Superior temporal gyrus (tissue), 1 donor: Measurements from ENCODE around the gene GGTLC1.

ENCODE experiments used
- DNase-seq: peaks from one replicate; pipeline ENCODE4 v3.0.0-alpha.2; 2016; ENCODE audit errors: extremely low spot score

Gene GGTLC1

DNA sequence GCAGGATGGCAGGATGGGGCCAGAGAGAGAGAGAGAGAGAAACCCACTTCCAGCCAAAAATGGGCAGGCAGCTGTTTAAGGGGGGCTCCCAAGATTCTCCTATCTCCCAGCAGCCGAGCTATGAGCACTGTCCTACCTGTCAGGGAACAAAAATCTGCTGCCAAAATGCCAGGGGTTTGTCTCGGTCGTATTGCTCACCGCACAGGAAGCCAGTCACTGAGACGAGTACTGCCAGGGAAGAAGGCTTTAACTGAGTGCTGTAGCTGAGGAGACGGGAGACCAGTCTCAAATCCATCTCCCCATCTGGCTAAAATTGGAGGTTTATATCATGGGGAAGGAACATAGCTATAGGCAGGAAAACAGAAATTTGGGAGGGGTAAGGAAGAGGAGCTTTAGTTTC, 22.3 kb downstream of the GGTLC1 start:
- no peak for DNase-seq

DNA sequence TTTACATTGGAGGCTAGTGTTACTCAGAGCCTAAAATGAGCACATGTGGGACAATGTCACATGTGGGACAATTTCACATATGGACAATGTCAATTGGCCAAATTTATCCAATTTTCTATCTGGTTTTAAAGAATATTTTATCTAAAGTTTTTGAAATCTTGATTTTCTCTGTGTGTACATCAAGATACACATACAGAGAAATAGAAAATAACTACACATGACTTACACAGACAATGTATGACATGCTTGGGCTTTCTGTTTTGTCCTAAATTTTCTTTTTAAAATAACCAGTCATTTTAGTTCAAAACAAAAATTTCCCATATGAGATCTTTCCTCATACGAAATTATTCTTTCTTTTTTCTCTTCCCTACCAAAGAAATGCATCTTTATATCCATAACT, 24.6 kb downstream of the GGTLC1 start:
- no peak for DNase-seq

DNA sequence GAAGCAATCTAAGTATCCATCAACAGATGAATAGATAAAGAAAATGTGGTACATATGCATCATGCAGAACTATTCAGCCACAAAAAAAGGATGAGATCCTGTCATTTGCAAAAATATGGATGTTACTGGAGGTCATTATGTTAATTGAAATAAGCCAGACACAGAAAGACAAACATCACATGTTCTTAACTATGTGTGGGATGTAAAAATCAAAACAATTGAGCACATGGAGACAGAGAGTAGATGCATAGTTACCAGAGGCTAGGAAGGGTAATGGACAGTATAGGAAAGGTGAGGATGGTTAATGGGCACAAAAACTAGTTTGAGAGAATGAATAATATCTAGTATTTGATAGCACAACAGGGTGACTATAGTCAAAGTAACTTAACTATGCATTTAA, 26.3 kb downstream of the GGTLC1 start:
- DNase-seq, result no peak

DNA sequence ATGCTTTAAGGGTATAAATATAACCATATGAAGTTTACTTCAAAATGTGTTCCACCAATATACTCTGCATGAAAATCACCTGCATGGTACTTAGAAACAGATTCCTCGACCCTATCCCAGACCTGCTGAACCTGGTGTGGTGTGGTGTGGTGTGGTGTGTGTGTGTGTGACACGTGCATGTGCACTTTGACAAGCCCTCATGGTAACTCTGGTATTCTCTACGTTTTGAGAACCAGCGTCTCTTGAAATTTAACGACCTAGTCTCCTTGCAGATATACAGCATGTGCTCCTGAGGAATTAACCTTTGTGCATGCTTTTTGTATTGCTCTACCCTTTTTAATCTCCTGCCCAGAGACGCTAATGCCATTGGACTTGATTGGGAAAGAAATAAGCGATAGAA, 29.5 kb downstream of the GGTLC1 start:
- DNase-seq, result no peak

DNA sequence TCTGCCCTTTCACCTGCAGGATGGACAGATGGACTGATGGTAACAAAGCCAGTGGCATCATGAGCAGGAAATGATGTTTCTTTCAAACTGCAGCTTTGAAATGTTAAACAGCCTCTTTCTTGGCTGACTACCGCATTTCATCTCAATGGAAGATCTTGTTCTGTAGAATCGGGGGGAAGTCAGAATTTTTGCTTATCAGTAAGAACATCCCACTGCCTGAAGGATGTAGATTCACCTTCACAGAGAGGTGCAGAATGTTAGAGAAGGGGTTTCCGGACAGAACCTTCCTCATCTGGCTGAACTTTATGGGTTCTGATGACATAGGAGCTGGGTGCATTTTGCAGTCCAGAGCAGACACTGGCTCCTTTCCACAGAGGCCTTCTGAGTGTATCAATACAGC, 32.7 kb downstream of the GGTLC1 start:
- no peak for DNase-seq

DNA sequence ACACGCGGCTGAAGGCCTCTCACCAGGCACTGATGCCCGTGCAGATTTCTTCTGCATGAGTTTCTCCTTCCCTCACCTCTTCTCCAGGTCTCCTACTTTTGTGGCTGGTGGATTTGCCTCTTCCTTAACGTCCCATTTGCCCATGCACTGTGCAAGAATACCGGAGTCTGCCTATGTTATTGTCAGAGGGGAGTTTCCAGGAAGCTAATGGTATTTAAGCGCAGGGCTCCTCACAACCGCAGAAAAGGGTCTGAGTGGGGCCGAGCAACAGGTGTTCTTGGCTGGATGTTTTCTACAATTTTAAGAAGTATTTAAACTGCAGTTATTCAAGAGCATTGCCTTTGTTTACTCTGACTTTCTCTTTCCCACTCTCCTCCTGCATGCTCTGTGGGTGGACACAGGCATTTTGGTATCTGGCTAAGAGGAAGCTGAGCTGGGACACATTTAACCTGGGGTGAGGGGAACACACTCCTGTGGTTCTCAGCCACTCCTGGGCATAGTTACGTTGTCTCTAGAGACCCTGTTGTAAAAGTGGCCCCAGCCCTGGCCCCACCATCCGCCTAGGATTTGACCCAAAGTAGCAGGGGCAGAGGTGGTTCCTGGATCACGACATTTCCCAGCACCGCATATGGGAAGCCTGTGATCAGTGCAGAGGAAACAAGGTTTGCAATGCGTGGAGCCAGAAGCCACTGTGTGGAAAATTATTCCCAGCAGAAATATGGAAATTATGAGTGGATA, 34.4 kb downstream of the GGTLC1 start:
- no peak for DNase-seq

DNA sequence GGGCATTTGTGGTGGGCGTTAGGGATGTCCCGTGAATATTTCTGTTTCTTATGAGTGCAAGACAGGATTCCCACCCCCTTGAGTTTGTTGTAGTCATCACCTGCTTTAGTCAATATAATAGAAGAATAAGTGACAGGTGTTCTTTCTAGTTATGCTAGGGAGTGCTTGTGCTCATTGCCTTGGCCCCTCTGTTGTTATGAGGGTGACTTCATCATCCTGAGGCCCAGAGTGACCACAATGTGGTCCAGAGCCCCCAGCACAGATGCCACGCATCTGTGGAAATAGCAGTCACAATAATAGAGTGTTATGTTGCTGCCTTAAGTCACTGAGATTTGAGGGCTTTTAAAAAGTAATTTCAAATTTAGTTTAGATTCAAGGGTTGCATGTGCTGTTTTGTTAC, 42.4 kb downstream of the GGTLC1 start:
- DNase-seq, result no peak

DNA sequence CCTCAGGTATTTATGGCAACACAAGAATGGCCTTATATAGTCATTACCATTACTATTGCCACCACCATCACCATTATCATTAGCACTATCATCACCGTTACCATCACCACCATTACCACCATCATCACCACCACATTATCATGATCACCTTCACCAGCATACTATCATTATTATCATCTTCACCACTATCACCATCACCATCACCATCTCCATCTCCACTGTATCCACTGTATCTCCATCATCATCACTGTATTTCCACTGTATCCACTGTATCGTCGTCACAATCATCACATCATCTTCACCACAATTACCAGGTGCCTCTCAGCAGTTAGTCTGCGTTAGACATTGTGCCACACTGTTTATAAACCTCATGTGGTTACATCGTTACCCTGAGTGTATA, 45.3 kb downstream of the GGTLC1 start:
- no peak for DNase-seq

DNA sequence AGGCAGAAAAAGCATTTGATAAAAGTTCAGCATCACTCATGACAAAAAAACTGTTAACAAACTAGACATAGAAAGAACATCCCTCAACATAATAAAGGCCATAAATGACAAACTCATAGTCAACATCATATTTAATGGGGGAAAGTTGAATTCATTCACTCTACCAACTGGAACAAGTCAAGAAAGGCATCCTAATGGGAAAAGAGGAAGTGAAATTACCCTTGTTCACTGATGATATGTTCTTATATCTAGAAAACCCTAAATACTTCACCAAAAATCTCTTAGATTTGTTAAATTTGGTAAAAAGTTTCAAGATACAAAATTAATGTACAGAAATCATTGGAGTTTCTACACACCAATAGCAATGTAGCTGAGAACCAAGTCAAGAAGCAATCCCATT, 48.9 kb downstream of the GGTLC1 start:
- DNase-seq, result no peak

DNA sequence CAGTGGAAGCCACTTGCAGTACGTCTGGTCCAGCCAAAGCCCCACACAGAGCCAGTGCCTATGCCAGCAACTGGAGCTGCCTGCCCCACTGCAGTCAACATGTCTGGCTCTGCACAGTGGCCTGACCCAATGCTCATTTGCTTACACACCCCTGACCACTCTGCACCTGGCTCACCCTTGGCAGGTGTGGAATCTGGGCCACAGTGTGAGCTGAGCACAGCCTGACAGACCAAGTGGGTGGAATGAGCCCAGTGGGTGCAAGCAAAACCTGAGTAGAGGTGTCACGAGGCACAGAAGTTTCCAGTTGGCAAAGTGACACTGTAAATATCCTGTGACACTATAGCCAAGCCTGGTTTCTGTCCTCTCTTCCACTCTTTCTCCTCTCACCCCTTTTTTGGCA, 49.5 kb downstream of the GGTLC1 start:
- no peak for DNase-seq

DNA sequence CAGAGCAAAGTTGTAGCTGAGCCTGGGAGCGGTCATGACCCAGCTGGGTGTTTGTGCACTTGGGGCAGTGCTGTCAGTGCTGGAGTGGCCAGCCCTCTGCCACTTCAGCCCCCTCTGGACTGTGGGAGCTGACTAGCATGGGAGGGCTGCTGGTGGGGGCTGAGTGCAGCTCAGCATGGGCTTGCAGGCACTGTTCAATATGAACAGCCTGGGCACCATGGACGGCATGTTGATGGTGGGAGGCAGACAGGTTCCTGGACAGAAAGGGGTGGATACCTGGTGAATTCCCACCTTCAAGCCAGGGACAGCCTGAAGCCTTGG, 50.5 kb downstream of the GGTLC1 start:
- no peak for DNase-seq

DNA sequence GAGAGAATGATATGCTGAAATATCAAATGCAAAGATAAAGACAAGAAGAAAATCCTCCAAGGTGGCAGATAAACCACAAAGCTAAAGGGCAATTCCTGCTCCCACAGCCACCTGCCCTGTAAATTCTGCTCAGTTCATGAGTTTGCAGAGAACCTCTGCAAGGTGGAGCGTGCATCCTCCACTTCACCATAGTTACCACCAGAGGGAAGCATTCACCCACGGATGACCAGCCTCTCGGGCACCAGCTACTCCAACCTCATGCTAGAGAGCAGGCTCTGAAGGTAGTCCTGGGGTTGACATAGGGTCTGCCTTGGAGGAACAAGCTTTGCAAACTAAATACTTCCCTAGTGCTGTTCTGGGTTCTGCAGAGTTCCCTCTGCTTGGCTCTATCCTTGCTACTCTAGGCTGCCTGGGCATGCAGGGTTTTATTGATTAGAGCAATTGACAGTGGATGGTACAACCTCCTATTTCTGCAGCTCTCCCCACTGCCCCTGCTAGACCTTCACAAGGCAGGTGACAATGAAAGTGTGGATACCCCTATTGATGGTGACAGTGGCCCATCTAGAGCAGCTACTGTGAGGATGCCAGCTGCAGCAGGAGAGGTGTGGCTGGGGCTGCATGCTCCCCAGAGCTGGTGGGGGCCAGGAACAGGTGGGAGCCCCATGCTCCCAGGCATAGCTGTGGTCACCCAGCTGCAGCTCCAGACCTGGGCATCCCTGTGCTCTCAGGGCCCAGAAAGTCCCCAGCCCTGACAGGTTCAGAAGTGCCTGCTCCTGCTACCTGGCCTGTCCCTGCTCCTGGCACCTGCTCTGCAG, 51.1 kb downstream of the GGTLC1 start:
- DNase-seq, result peak; percentile 90
